ENCODE data around the gene FAM241A.

- TF ChIP-seq CTCF (IDR thresholded peaks at IDR 0.05), result no peak
- no peak for TF ChIP-seq EP300 (IDR thresholded peaks at IDR 0.05)
- no peak for TF ChIP-seq POLR2AphosphoS5 (IDR thresholded peaks at IDR 0.05)
- no peak for TF ChIP-seq POLR2A (IDR thresholded peaks at IDR 0.05)
Observed at GRCh38 chr4:112156112-112156511, 10.9 kb downstream of the FAM241A start.

Measured in upper lobe of left lung (tissue), 4 donors.